HepG2 (cell line): ENCODE results near the gene SLC19A3. TPM values are rescaled to one million over a fixed set of nuclear protein-coding genes. Genes with fewer than 3 reads are reported as not detected.

Experiments used
- ATF5 ChIP-seq: sonication (generic); formaldehyde crosslinking; IDR thresholded peaks from 2 replicates; pipeline ENCODE4 v1.4.0; 2020; ENCODE audit warnings: mild to moderate bottlenecking, low read depth, missing genetic modification reagents
- ATF7-NPFF ChIP-seq: sonication (generic); formaldehyde crosslinking; IDR thresholded peaks from 2 replicates; pipeline ENCODE4 v1.8.1; 2023; ENCODE audit warnings: mild to moderate bottlenecking, low read depth, missing genetic modification reagents, moderate library complexity
- BORCS8-MEF2B ChIP-seq: sonication (generic); formaldehyde crosslinking; IDR thresholded peaks from 2 replicates; pipeline ENCODE4 v1.8.0; 2022; ENCODE audit warnings: mild to moderate bottlenecking, missing genetic modification reagents
- DPF2 ChIP-seq: sonication (generic); formaldehyde crosslinking; IDR thresholded peaks from 2 replicates; pipeline ENCODE4 v1.4.0; 2020; ENCODE audit warnings: mild to moderate bottlenecking, low read depth, missing genetic modification reagents, borderline replicate concordance
- FOXK2 ChIP-seq: fragments of 450-650 bp; IDR thresholded peaks from 2 replicates; pipeline ENCODE4 v1.6.1; 2016
- HNF1B ChIP-seq: sonication (generic); formaldehyde crosslinking; IDR thresholded peaks from 2 replicates; pipeline ENCODE4 v1.5.1; 2020; ENCODE audit warnings: mild to moderate bottlenecking, moderate library complexity, missing genetic modification reagents
- NFE2L2 ChIP-seq: fragments of 150-350 bp; IDR thresholded peaks from 2 replicates; pipeline ENCODE4 v1.6.1; 2014; ENCODE audit warnings: low read length
- SIN3B ChIP-seq: fragments of 150-350 bp; IDR thresholded peaks from 2 replicates; pipeline ENCODE4 v1.6.1; 2014; ENCODE audit warnings: low read length
- U2AF2 ChIP-seq: fragments of 200-400 bp; formaldehyde crosslinking; IDR thresholded peaks from 2 replicates; pipeline ENCODE4 v1.6.1; 2017; ENCODE audit warnings: low read depth, mild to moderate bottlenecking, low read length
- ZBTB1 ChIP-seq: sonication (generic); formaldehyde crosslinking; IDR thresholded peaks from 2 replicates; pipeline ENCODE4 v1.4.0; 2020; ENCODE audit warnings: missing genetic modification reagents, borderline replicate concordance
- ZNF33B ChIP-seq: sonication (generic); formaldehyde crosslinking; IDR thresholded peaks from 2 replicates; pipeline ENCODE4 v1.5.1; 2020; ENCODE audit warnings: mild to moderate bottlenecking, missing genetic modification reagents
- ZNF552 ChIP-seq: sonication (generic); formaldehyde crosslinking; IDR thresholded peaks from 2 replicates; pipeline ENCODE4 v1.9.0; 2022; ENCODE audit warnings: missing genetic modification reagents, mild to moderate bottlenecking, borderline replicate concordance
- ZNF646 ChIP-seq: sonication (generic); formaldehyde crosslinking; IDR thresholded peaks from 2 replicates; pipeline ENCODE4 v1.9.0; 2021; ENCODE audit warnings: mild to moderate bottlenecking, missing genetic modification reagents
- ZNF687 ChIP-seq: sonication (generic); formaldehyde crosslinking; IDR thresholded peaks from 2 replicates; pipeline ENCODE4 v1.5.1; 2020; ENCODE audit warnings: mild to moderate bottlenecking, missing genetic modification reagents, moderate library complexity
- ZNF691 ChIP-seq: sonication (generic); formaldehyde crosslinking; IDR thresholded peaks from 2 replicates; pipeline ENCODE4 v1.4.0; 2020; ENCODE audit warnings: missing genetic modification reagents, low read depth, mild to moderate bottlenecking, borderline replicate concordance
- ZNF737 ChIP-seq: sonication (generic); formaldehyde crosslinking; IDR thresholded peaks from 2 replicates; pipeline ENCODE4 v1.5.0; 2020; ENCODE audit warnings: missing genetic modification reagents, mild to moderate bottlenecking, borderline replicate concordance
- polyA plus RNA-seq, 8 experiments: library from polyadenylated mRNA; depleted of rRNA in 3 of 8; stranded (reverse) in 7 of 8; unstranded in 1 of 8; fragments of >200 nt; fragmentation: Illumina TruSeq in 4 of 8; extraction: Trizol in 4 of 8; gene quantifications; 2 replicates each; pipeline versions ENCODE4 v1.2.1 to v1.2.3, GENCODE V29; 2011 to 2016; ENCODE audit warnings: low read depth in 4 of 8, missing spikeins in 1 of 8, mixed read lengths in 1 of 8; ENCODE audit not compliant: insufficient read depth in 1 of 8
- total RNA-seq, 5 experiments: library from RNA; depleted of rRNA; stranded (reverse); fragments of >200 nt; fragmentation: Illumina TruSeq; extraction: Trizol; gene quantifications; 2 replicates each; pipeline ENCODE4 v1.2.3, GENCODE V29; 2016; ENCODE audit warnings: low read depth in 1 of 5

The SLC19A3 gene
- total and polyA plus RNA-seq, 2 of the 13 experiments (the other 11 are each of a cell fraction or from before 2014, with no cell fraction given), result 2.3 to 5.2 TPM

- TF ChIP-seq ZNF646 (CRISPR knock-in tag) (no peak), ZBTB1 (CRISPR knock-in tag) (no peak), SIN3B (no peak), HNF1B (no peak), NFE2L2 (peak; percentile 61; the same call in 1 of the 2 replicates), ATF5 (CRISPR knock-in tag) (no peak), BORCS8-MEF2B (no peak), ZNF33B (CRISPR knock-in tag) (no peak), ZNF687 (CRISPR knock-in tag) (no peak), ZNF552 (no peak), U2AF2 (no peak), ZNF691 (CRISPR knock-in tag) (no peak), ATF7-NPFF (no peak), ZNF737 (CRISPR knock-in tag) (no peak), DPF2 (CRISPR knock-in tag) (no peak), FOXK2 (no peak)
Measured at GRCh38 chr2:227653419-227653818, 64.4 kb downstream of the SLC19A3 start (continued).
